G401 (cell line): ENCODE measurements around the gene TPBGL. TPM values are rescaled to one million over a fixed set of nuclear protein-coding genes. Genes with fewer than 3 reads are reported as not detected.
"Not testable (repeated sequence)": the region's sequence is repeated elsewhere in the genome, so short reads cannot be mapped to it uniquely, and the experiment has no call there.

Source experiments
- DNase-seq: peaks from one replicate; pipeline ENCODE4 v3.0.0-alpha.2; 2015; ENCODE audit warnings: low spot score
- in situ Hi-C: cut with HindIII; loops from 2 replicates; pipeline ENCODE4 v1.10.0; 2016; ENCODE audit warnings: low sequenced_read_pairs, mixed read lengths
- total RNA-seq: library from RNA; depleted of rRNA; stranded (reverse); fragments of >200 nt; shearing (Covaris generic); gene quantifications from 2 replicates; pipeline ENCODE4 v1.2.3, GENCODE V29; 2014

Gene TPBGL
- total RNA-seq, 1 experiment from 2014 or later, result not detected

DNA sequence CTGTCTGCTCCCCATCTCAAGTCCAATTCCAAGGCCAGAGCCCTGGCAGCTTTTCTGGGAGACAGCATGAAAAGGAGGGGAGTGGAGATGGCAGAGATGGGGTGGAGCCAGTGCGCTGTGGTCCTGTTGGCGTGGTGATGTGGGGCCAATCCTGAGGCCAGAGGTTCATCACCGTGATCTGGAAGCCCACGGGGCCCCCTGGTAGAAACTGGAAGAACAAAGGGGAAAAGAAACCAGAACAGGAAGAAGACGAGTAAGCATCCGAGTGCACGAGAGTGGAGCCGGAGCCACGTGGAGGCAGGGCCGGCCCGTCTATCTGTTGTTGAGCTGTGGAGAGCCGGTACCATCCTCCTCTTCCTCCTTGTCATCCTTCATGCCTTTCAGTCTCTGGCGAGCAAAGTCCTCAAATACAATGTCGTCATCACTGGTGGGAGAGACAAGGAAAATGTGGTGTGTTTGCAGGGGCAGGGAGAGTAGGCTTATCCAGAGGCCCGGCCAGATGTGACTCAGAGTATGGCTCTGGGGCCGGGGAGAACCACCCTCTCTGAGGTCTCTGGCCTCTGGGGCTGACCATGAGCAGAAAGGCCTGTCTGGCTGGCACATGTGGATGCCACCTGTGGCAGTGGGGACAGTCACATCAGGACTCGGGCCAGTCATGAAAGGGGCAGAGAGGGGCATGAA lies 25.4 kb downstream of the TPBGL start:
- in situ Hi-C loops, result no loop called here
- no peak for DNase-seq

- no peak for DNase-seq
- in situ Hi-C loops, result no loop called here
Measured at GRCh38 chr11:75267171-75267970, 26.8 kb downstream of the TPBGL start.

GRCh38 chr11:75268626-75269366 lies 28.2 kb downstream of the TPBGL start:
- in situ Hi-C loops, result no loop called here
- DNase-seq, result no peak

DNA sequence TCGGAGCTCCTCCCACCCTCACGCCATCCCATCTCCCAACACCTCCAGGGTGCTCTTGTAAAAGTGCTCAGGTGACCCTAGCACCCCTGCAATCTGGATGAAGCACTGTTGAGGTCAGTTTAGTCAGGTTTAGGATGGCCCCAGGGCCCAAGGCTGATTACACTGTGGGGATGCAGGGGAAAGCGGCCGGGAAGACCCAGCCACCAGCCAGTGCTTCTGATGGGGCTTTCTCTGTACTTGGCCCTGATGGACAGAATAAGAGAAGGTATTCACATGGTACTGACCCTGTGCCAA lies 28.7 kb downstream of the TPBGL start:
- in situ Hi-C loops, result no loop called here
- no peak for DNase-seq

- no peak for DNase-seq
- in situ Hi-C loops, result no loop called here
Measured at GRCh38 chr11:75269896-75270295, 29.3 kb downstream of the TPBGL start.

DNA sequence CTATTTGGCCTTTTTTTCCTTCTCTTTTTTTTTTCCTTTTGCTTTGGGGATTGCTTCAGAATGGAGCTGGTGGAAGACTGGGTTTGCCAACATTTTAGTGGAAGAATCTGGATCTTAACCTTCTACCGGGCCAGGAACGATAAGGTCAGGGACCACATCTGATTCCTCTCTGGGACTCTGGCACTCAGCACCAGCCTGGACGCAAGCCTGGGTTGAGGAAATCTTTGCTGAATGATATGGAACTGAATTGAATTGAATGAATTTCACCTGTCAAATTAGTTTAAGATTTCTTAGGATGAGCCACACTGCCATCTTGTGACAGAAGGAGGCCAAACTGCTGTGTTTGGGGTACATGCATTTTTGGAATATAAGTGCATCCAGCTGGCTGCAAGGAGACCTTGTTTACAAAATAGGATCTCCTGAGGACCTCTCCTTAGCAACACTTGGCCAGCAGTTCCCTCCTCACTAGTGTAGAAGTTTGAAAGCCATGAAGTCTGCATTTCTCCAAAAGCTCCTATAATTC lies 30.4 kb downstream of the TPBGL start:
- in situ Hi-C loops, result no loop called here
- DNase-seq, result no peak

GRCh38 chr11:75271730-75272129 lies 31.2 kb downstream of the TPBGL start:
- in situ Hi-C loops, result no loop called here
- DNase-seq, result no peak

- DNase-seq, result no peak
- in situ Hi-C loops, result no loop called here
Measured at GRCh38 chr11:75272391-75272790, 31.8 kb downstream of the TPBGL start.

DNA sequence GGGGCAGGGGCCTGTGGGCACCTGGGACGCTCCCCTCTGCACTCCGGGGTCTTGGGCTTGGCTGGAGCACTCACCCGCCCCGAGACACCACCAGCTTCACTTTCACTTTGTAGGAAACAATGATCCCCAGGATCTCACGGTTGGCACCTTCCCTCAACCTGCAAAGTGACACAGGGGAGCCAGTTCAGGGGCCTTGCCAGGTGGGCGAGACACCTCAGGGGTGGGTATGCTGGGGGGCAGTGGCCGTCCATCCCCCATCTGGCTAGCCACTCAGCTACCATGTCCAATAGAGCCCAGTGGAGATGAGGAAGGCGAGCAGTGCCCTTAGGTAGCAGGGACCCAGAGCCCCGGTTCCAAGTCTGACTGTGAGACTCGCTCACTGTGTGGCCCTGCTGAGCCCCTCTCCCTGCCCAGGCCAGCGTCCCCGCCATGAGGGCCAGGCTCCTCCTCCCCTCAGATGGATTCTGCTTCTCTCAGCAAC lies 32.3 kb downstream of the TPBGL start:
- no peak for DNase-seq
- in situ Hi-C loops, result no loop called here

GRCh38 chr11:75273411-75274391 lies 33.1 kb downstream of the TPBGL start:
- in situ Hi-C loops, result no loop called here
- no peak for DNase-seq

- in situ Hi-C loops, result not testable (repeated sequence)
Measured at GRCh38 chr11:75274716-75275115, 34.1 kb downstream of the TPBGL start.

GRCh38 chr11:75275581-75275980 lies 35.0 kb downstream of the TPBGL start:
- no peak for DNase-seq
- in situ Hi-C loops, result no loop called here

More at GRCh38 chr11:75274716-75275115, 34.1 kb downstream of the TPBGL start:
- DNase-seq, result not testable (repeated sequence)

DNA sequence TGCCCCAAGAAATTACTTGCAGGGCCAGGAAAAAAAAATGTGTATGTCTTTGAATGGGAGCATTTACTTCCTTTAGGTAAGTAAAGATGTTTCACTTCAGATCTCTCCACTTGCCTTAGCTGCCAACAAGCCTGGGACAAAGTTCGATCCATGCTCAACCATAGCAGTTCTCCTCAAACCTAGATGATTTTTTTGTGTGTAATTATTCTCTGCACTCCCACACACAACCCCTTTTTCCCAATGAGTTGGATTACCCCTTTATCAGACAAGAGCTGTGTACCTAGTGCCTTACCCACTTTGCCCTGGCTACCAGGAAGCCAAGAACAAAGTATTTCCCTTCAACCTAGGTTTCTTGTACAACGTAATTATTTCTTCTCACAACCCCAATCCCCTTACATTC lies 35.6 kb downstream of the TPBGL start:
- in situ Hi-C loops, result no loop called here
- DNase-seq, result no peak

- DNase-seq, result no peak
- in situ Hi-C loops, result no loop called here
Measured at GRCh38 chr11:75276686-75277085, 36.1 kb downstream of the TPBGL start.

DNA sequence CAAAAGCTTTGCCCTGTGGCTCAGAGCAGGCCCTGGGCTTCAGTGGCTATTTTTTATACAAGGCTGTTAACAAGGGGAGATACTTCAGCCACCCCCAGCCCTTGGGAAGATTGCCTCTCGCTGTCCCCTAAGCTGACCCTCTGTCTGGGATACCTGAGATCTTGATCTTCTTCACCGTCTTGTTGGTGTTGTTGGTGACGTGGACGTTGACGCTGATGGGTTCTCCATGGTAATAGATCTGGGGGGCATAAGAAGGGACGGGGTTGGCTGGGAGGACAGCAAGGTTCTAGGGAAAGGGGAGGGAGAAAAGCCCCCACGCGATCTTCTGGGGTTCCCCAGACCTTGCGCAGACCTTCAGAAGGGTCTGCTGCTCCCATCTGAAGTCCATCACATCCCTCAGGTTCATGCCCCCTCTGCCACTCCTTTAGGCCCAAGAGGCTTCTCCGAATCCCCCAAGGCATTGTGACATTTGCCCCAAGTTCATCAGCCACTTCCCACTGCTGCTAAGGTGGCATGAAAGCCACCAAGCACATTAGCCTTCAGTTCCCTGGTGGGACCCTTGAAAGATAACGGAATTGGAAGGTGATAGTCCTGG lies 36.7 kb downstream of the TPBGL start:
- in situ Hi-C loops, result no loop called here
- no peak for DNase-seq

DNA sequence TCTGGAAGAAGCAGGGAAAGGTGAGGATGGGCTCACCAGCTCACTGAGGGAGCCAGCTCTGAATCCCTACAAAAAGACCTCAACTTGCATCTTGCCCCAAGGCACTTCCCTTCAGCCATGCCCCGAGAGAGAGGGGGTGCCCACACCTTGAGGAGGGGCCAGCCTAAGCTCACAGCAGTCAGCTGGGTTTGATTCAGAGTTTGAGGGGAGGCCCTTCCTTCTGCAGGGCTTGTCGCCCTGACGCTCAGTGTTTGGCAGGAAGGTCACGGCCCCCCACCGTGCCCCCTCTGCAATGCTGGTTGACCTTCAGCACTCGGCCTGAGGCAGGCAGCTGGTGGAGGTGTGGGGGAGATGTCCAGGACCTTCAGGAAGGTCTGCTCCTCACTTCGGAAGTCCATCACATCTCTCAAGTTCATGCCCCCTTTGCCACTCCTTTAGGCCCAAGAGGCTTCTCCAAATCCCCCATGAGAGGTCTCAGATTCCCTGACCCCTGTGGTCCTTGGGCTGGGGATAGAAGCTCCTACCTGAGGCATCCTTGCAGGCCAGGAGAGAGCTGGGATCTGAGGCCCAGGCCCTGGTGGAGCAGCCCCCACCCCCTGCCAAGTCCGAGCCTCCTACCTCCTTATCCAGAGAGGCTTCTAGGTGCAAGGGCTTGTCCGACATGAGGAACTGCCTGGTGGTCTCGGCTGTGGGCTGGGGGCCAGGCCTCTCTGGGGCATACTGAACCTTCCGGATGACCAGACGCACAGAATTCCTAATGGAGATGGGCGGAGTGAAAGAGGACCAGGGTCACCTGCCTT lies 37.6 kb downstream of the TPBGL start:
- DNase-seq, result no peak
- in situ Hi-C loops, result no loop called here

DNA sequence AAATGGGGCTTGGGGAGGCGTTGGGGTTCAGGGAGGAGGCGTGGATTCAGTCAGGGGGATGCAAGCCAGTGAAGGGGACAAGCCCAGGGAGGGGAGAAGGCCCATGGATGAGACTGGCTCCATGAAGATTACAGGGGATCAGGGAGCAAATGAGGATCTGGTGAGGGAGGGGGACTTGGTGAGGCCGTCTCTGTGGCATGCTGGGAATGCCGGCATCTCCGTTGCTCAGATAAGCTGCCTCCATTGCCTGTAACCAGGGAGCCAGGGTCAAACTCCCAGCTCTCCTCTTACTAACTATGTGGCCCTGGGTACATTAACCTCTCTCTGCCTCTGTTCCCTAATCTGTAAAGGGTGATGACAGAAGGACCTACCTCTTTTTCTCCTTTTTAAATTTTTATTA lies 38.7 kb downstream of the TPBGL start:
- no peak for DNase-seq
- in situ Hi-C loops, result no loop called here

GRCh38 chr11:75280227-75280701 lies 39.7 kb downstream of the TPBGL start:
- peak; percentile 78 for DNase-seq
- in situ Hi-C loops, result no loop called here
